Stimulated activated CD4-positive, alpha-beta T cell treated with anti-CD3 and anti-CD28 coated beads, Interleukin-12 subunit alpha, Interleukin-12 subunit beta, amount 100 ng/mL, for 48 hours (primary cell): ENCODE results near the gene GRIN3A.

Experiments used
- DNase-seq, 3 donors: peaks; one replicate each; pipeline ENCODE4 v3.0.0-alpha.2; 2020; ENCODE audit warnings: low read depth in 2 of 3, low spot score in 1 of 3

GRIN3A gene

GRCh38 chr9:101530076-101530711 is 208.3 kb downstream of the GRIN3A start:
- peak; percentile 52 to 74 (median 67) for DNase-seq

DNA sequence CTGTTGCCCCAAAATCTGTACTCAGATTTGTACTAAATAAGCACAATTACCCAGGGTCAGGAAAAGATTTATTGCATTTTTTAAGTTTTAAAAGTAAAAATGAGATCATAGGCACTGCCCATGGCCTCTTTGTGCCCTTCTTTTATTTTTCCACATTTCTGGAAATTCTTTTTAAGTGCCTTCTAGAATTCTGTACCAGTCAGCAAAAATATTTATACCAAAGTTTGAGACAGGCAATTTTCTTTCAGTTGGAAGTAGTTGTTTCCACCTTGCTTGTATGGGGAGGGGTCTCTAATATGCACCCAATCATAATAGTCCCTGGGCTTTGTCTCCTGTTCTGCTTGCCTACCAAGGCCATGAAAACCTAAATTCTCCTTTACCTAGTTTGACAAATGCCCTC is 210.4 kb downstream of the GRIN3A start:
- DNase-seq: no peak

DNA sequence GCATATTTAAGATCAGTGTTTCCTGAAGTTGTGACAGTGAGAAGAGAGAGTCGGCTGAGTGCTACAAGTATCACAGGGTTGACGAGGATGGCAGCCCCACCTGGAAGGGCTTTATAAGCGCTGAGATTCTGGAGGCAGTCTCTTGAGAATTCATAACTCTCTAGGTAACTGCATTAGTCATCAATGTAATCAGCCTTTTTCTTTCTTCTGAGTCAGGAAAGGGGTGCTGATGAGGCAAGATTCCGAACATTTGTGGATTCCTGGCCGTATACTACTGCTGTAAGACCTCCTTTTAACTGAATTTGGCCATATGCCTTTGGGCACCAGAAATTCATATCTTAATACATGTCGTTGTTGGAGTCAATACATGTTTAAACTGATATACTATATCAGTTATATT is 211.4 kb downstream of the GRIN3A start:
- DNase-seq: no peak

DNA sequence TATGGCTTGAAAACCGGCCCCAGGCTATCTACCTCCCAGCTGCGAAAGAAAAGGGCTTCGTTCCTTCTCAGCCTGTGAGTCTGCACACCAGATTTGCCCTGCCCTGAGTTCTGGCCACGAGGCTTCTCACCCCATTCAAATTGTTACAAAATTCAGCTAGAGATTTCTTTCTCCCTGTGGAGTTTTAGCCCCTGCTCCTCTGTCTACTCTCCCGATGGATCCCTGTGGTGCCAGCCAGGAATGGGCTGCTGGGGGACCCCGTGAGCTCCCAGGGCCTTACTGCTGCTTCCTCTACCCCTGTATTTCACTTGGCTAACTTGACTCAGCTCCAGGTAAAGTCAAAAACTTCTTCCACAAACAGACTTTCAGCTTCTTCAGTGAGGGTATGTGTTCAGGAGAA is 214.1 kb downstream of the GRIN3A start:
- DNase-seq: no peak
